ENCODE data around the gene MRPS14.
A peak's percentile ranks its signal among the peaks of the same experiment; 100 is the strongest.

Gene MRPS14

GRCh38 chr1:174976436-174977108 lies 46.7 kb downstream of the MRPS14 start:
- peak; percentile 56 for DNase-seq

DNA sequence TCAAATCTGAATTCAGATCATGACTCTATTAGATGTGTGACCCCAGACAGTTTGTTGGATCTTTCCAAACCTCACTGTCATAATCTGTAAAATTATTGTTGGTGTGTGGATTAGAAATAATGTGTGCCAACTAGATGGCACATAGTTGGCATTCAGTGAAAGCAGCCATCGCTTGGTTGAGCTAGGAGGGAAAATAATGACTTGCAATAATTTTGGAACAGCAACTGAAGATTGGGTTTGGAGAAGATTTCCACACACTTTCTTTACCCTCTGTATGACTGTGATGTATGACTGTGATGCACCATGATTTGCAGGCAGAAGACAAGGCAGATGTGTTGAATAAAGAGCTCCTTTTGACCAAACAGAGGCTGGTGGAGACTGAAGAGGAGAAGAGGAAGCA lies 47.5 kb downstream of the MRPS14 start:
- no peak for DNase-seq

DNA sequence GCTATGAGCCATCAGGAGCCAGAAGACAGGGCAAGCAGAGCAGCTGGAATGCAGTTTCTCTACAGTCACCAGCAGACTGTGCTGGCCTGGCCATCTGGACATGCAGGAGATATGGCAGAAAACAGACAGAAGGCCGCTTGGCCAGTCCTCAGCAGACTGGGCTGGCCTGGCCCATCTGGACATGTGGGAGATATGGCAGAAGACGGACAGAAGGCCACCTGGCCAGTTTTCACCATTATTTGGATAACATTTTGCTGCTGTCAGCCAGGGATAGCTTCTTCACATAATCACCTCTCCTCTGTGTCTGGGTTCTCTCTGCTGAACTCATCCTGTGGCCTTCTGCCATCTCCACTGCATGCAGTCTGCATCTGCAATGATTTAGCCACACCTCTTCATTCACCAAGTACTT lies 48.5 kb downstream of the MRPS14 start:
- DNase-seq: no peak

DNA sequence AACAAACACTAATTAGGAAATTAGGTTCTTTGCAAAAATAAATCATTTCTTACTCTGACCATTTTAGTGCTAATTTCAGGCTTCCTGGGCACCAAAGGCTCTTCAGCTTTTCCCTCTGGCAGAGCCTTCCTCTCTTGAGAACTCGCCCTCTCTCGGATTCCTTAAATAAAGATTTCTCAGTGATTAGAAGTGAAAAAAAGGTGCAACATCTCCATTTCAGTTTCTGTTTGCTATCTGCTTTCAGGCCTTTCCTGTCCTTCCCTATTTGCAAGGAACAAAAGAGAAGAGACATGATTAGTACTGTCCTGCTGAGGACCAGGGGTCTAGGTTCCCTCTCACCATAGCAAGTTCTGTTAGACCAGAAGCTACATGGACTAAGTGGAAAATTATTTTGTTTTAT lies 51.3 kb downstream of the MRPS14 start:
- no peak for DNase-seq

DNA sequence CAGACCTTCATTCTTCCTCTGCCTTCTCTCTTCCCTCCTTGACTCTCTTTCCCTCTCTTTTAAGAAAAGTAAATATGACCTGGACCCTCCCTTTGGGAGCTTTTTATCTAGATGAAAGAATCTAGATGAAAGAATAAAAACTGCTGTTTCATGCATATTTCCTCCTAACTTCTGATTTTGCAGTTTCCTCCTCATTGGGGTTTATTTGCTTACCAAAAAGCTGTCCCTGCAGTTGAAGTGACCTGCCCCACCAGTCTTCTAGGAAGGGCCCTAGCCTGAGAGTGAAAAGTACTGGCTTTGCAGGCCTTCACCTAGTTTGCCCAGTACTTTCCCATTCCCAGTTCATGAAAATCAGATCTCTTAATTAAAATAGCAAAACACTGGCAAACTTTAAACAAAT lies 51.8 kb downstream of the MRPS14 start:
- no peak for DNase-seq

- no peak for DNase-seq
Measured at GRCh38 chr1:174969977-174970376, 53.2 kb downstream of the MRPS14 start.

GRCh38 chr1:174968750-174969244 lies 54.4 kb downstream of the MRPS14 start:
- DNase-seq: peak; percentile 74

- DNase-seq: no peak
Measured at GRCh38 chr1:174967845-174968705, 55.1 kb downstream of the MRPS14 start.

DNA sequence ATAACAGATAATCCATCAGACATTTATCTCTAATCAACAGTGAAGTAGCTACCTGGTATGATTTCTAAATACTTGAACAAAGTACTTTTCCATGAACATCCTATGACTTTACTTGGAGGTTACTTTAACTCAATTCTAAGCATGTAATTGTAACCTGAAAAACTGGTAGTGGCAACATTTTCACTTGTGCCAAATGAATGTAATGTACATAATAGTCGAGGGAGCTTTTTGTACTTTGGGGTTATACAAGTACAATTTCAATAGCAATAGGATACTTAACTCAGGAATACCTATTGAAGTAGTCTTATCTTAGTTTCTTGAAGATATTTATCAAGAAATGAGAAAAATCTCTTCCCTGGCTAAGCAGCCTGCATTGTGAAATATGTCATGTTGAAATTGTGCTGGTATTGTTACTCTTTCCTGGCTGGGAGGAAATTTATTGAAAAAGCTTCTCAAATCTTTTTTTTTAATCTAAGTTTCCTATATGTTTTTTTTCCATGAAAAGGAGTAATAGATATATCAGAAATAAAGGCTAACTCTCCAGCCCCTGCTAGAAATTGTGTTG lies 57.1 kb downstream of the MRPS14 start:
- DNase-seq: no peak

DNA sequence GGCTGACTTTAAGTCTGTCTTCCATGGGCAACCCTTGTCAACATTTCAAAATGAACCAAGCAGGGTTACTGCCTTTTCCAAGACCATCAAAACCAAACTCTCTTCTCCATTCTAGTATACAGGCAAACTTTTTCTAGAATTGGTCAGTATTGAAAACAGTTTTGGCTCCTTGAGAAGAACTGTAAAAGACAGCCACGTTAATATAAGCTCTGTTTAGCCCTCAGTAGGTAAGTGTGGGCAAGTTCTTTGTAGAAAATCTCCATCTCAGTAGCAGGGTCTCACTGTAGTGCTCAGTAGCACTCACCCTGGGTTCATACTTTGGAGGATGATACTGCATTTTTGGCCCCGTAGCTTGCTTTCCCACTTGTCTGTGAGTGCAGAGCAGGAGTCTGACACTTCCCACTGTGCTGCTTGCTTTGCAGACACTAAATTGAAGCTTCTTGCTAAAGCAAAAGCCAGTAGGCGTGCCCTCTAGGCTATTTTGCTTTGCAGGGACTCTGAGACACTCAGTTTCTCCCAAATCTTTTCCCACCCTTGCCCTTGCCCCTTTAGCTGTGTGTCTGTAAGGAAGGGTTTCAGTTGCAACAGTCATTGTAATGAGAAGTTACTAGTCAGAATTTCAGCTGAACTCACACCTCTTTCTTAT lies 57.7 kb downstream of the MRPS14 start:
- no peak for DNase-seq

GRCh38 chr1:174964972-174965361 lies 58.3 kb downstream of the MRPS14 start:
- no peak for DNase-seq

- no peak for DNase-seq
Measured at GRCh38 chr1:174964261-174964971, 58.8 kb downstream of the MRPS14 start.

- DNase-seq: no peak
Measured at GRCh38 chr1:174963529-174964125, 59.6 kb downstream of the MRPS14 start.

Data from fibroblast of skin of right quadriceps (primary cell).